ENCODE measurements around the gene FOXP4. TPM values are rescaled to one million over a fixed set of nuclear protein-coding genes. Genes with fewer than 3 reads are reported as not detected.

Gene FOXP4
- polyA plus RNA-seq, 1 experiment, result 1.9 TPM

- POLR2A ChIA-PET, result no interaction called here
- DNase-seq (ENCODE audit: low read depth, low spot score), result no peak
- Histone ChIP-seq H3K9me3 (ENCODE audit: control insufficient read depth, insufficient read depth, low read length) (no peaks in the 10 kb centered on the region; the same call in 1 of the 2 replicates), H3K27me3 (ENCODE audit: control insufficient read depth, insufficient read depth, low read length) (peaks cover 72% of the 10 kb centered on the region), H3K4me3 (ENCODE audit: low read depth, low read length) (no peak overlapping the region), H3K27ac (ENCODE audit: low read depth, low read length) (no peak overlapping the region)
- TF ChIP-seq CTCF (IDR thresholded peaks at IDR 0.05; ENCODE audit: low read depth, low read length), result no peak
- CTCF ChIA-PET, result no interaction called here
These were observed 97.7 kb downstream of the FOXP4 start for GRCh38 chr6:41643899-41644269.

GRCh38 chr6:41644297-41644879 is 98.2 kb downstream of the FOXP4 start:
- H3K9me3 ChIP-seq (ENCODE audit: control insufficient read depth, insufficient read depth, low read length), result no peaks in the 10 kb centered on the region; the same call in 1 of the 2 replicates
- H3K27ac ChIP-seq (ENCODE audit: low read depth, low read length), result no peak overlapping the region
- no peak overlapping the region for H3K4me3 ChIP-seq (ENCODE audit: low read depth, low read length)
- CTCF ChIA-PET, result no interaction called here
- H3K27me3 ChIP-seq (ENCODE audit: control insufficient read depth, insufficient read depth, low read length), result peaks cover 68% of the 10 kb centered on the region
- no peak for TF ChIP-seq CTCF (IDR thresholded peaks at IDR 0.05; ENCODE audit: low read depth, low read length)
- POLR2A ChIA-PET, result no interaction called here
- no peak for DNase-seq (ENCODE audit: low read depth, low spot score)

GRCh38 chr6:41645007-41645618 is 98.9 kb downstream of the FOXP4 start:
- ChIA-PET POLR2A (no interaction called here), CTCF (interaction anchor here (1.6 kb wide), 1 partner anchor 42 kb away, joined by 3 read pairs; no protein-coding TSS in a partner anchor)
- no peak overlapping the region for H3K4me3 ChIP-seq (ENCODE audit: low read depth, low read length)
- peaks cover 64% of the 10 kb centered on the region for H3K27me3 ChIP-seq (ENCODE audit: control insufficient read depth, insufficient read depth, low read length)
- H3K9me3 ChIP-seq (ENCODE audit: control insufficient read depth, insufficient read depth, low read length), result no peaks in the 10 kb centered on the region; the same call in 1 of the 2 replicates
- TF ChIP-seq CTCF (IDR thresholded peaks at IDR 0.05; ENCODE audit: low read depth, low read length), result no peak
- no peak for DNase-seq (ENCODE audit: low read depth, low spot score)
- H3K27ac ChIP-seq (ENCODE audit: low read depth, low read length), result no peak overlapping the region

GRCh38 chr6:41646026-41646795 is 100.0 kb downstream of the FOXP4 start:
- no peak for TF ChIP-seq CTCF (IDR thresholded peaks at IDR 0.05; ENCODE audit: low read depth, low read length)

More at GRCh38 chr6:41646026-41646795, 100.0 kb downstream of the FOXP4 start:
- Histone ChIP-seq H3K27ac (ENCODE audit: low read depth, low read length) (no peak overlapping the region), H3K9me3 (ENCODE audit: control insufficient read depth, insufficient read depth, low read length) (no peaks in the 10 kb centered on the region), H3K4me3 (ENCODE audit: low read depth, low read length) (no peak overlapping the region), H3K27me3 (ENCODE audit: control insufficient read depth, insufficient read depth, low read length) (peaks cover 55% of the 10 kb centered on the region)
- CTCF ChIA-PET, result interaction anchor here (1.6 kb wide), 1 partner anchor 44 kb away, joined by 3 read pairs; no protein-coding TSS in a partner anchor
- DNase-seq (ENCODE audit: low read depth, low spot score), result no peak
- POLR2A ChIA-PET, result interaction anchor here (0.6 kb wide), 1 partner anchor 33 kb away, joined by 5 read pairs; no protein-coding TSS in a partner anchor
